Muscle of leg (tissue), 11 donors: Measurements from ENCODE around the gene CALN1. TPM values are rescaled to one million over a fixed set of nuclear protein-coding genes. Genes with fewer than 3 reads are reported as not detected.
"Not testable (repeated sequence)": the region's sequence is repeated elsewhere in the genome, so short reads cannot be mapped to it uniquely, and the experiment has no call there.

Source experiments
- DNase-seq: peaks from one replicate; pipeline ENCODE4 v3.0.0; 2013
- H3K27ac ChIP-seq: one replicate; pipeline ENCODE4 v1.5.1; 2013; ENCODE audit warnings: mild to moderate bottlenecking, low read length, control low read depth
- H3K27me3 ChIP-seq: one replicate; pipeline ENCODE4 v1.6.1; 2013; ENCODE audit warnings: low read length; ENCODE audit not compliant: control insufficient read depth, insufficient read depth
- H3K36me3 ChIP-seq: one replicate; pipeline ENCODE4 v1.6.1; 2013; ENCODE audit warnings: low read length; ENCODE audit not compliant: control insufficient read depth, insufficient read depth
- H3K4me1 ChIP-seq: one replicate; pipeline ENCODE4 v1.6.1; 2013; ENCODE audit warnings: low read length; ENCODE audit not compliant: control insufficient read depth, insufficient read depth
- H3K4me3 ChIP-seq: one replicate; pipeline ENCODE4 v1.5.1; 2013; ENCODE audit warnings: low read length, control low read depth
- H3K9me3 ChIP-seq: replicated peaks from 2 replicates; pipeline ENCODE4 v1.6.1; 2013; ENCODE audit warnings: low read depth, low read length; ENCODE audit not compliant: control insufficient read depth
- WGBS: methylation state at CpG from one replicate; pipeline ENCODE4 v1.1.5; 2013; ENCODE audit warnings: missing lambda C conversion rate; ENCODE audit not compliant: insufficient coverage; 5-methylcytosine and 5-hydroxymethylcytosine counted together
- polyA plus RNA-seq, 8 donors: library from polyadenylated mRNA; unstranded; fragments of 120-200 nt; gene quantifications; one replicate each; pipeline versions ENCODE4 v1.2.1 to v1.2.3, GENCODE V29; 2013; ENCODE audit warnings: inconsistent platforms in 1 of 8, low replicate concordance in 1 of 8; ENCODE audit not compliant: insufficient read length in 8 of 8, insufficient read depth in 1 of 8
- total RNA-seq: library from RNA; stranded (reverse); fragments of 120-200 nt; gene quantifications from one replicate; pipeline ENCODE4 v1.2.4, GENCODE V29; 2013

Gene CALN1
- total and polyA plus RNA-seq, 9 donors, result 0.65 to 2.3 (median 1.0) TPM

- WGBS, result 89% methylated on average over 4 of the region's 5 CpGs
- Histone ChIP-seq H3K4me3 (no peak overlapping the region), H3K27me3 (no peaks in the 10 kb centered on the region), H3K9me3 (no peaks in the 10 kb centered on the region), H3K27ac (no peak overlapping the region), H3K36me3 (no peaks in the 10 kb centered on the region), H3K4me1 (no peaks in the 10 kb centered on the region)
- no peak for DNase-seq
These were observed 198.4 kb downstream of the CALN1 start for GRCh38 chr7:72213769-72214168.

GRCh38 chr7:72213081-72213480 lies 199.1 kb downstream of the CALN1 start:
- Histone ChIP-seq H3K4me1 (no peaks in the 10 kb centered on the region), H3K4me3 (no peak overlapping the region), H3K27ac (no peak overlapping the region), H3K9me3 (no peaks in the 10 kb centered on the region), H3K27me3 (no peaks in the 10 kb centered on the region), H3K36me3 (no peaks in the 10 kb centered on the region)
- 79% methylated on average over 4 of the region's 7 CpGs for WGBS
- no peak for DNase-seq

- DNase-seq, result no peak
- Histone ChIP-seq H3K9me3 (no peaks in the 10 kb centered on the region), H3K27ac (no peak overlapping the region), H3K36me3 (no peaks in the 10 kb centered on the region), H3K4me3 (no peak overlapping the region), H3K4me1 (no peaks in the 10 kb centered on the region), H3K27me3 (peaks cover 2% of the 10 kb centered on the region)
- 97% methylated on average over 3 of the region's 3 CpGs for WGBS
These were observed 201.0 kb downstream of the CALN1 start for GRCh38 chr7:72211175-72211574.

GRCh38 chr7:72209006-72209405 lies 203.1 kb downstream of the CALN1 start:
- not testable (repeated sequence) for DNase-seq, H3K27ac ChIP-seq, H3K36me3 ChIP-seq, H3K4me1 ChIP-seq, H3K27me3 ChIP-seq, H3K9me3 ChIP-seq, H3K4me3 ChIP-seq

GRCh38 chr7:72196176-72196575 lies 216.0 kb downstream of the CALN1 start:
- DNase-seq, result no peak
- no peak overlapping the region for H3K4me3 ChIP-seq
- H3K9me3 ChIP-seq, result no peaks in the 10 kb centered on the region

GRCh38 chr7:72190919-72191318 lies 221.2 kb downstream of the CALN1 start:
- no peak overlapping the region for H3K27ac ChIP-seq
- DNase-seq, result no peak
- WGBS, result 86% methylated on average over 10 of the region's 10 CpGs
- no peaks in the 10 kb centered on the region for H3K36me3 ChIP-seq
- no peak overlapping the region for H3K4me3 ChIP-seq
- no peaks in the 10 kb centered on the region for H3K9me3 ChIP-seq
- H3K27me3 ChIP-seq, result peaks cover 2% of the 10 kb centered on the region
- H3K4me1 ChIP-seq, result no peaks in the 10 kb centered on the region

More at GRCh38 chr7:72196176-72196575, 216.0 kb downstream of the CALN1 start:
- no peak overlapping the region for H3K27ac ChIP-seq
- no peaks in the 10 kb centered on the region for H3K4me1 ChIP-seq
- WGBS, result 89% methylated on average over 9 of the region's 9 CpGs
- peaks cover 2% of the 10 kb centered on the region for H3K27me3 ChIP-seq
- no peaks in the 10 kb centered on the region for H3K36me3 ChIP-seq

GRCh38 chr7:72190146-72190545 lies 222.0 kb downstream of the CALN1 start:
- Histone ChIP-seq H3K9me3 (no peaks in the 10 kb centered on the region), H3K4me1 (no peaks in the 10 kb centered on the region), H3K27ac (no peak overlapping the region), H3K4me3 (no peak overlapping the region), H3K27me3 (no peaks in the 10 kb centered on the region), H3K36me3 (no peaks in the 10 kb centered on the region)
- DNase-seq, result no peak
- WGBS, result 72% methylated on average over 6 of the region's 8 CpGs

GRCh38 chr7:72187179-72187578 lies 225.0 kb downstream of the CALN1 start:
- Histone ChIP-seq H3K27me3 (no peaks in the 10 kb centered on the region), H3K9me3 (no peaks in the 10 kb centered on the region), H3K4me3 (no peak overlapping the region), H3K36me3 (no peaks in the 10 kb centered on the region), H3K27ac (no peak overlapping the region), H3K4me1 (no peaks in the 10 kb centered on the region)
- no peak for DNase-seq
- WGBS, result 63% methylated on average over 1 of the region's 4 CpGs

- Histone ChIP-seq H3K27me3 (no peaks in the 10 kb centered on the region), H3K27ac (no peak overlapping the region), H3K9me3 (no peaks in the 10 kb centered on the region), H3K4me3 (no peak overlapping the region), H3K36me3 (no peaks in the 10 kb centered on the region), H3K4me1 (no peaks in the 10 kb centered on the region)
- no peak for DNase-seq
- 80% methylated on average over 6 of the region's 9 CpGs for WGBS
These were observed 228.3 kb downstream of the CALN1 start for GRCh38 chr7:72183835-72184234.

GRCh38 chr7:72182036-72182435 lies 230.1 kb downstream of the CALN1 start:
- Histone ChIP-seq H3K36me3 (no peaks in the 10 kb centered on the region), H3K4me1 (no peaks in the 10 kb centered on the region), H3K9me3 (no peaks in the 10 kb centered on the region), H3K27me3 (no peaks in the 10 kb centered on the region), H3K27ac (no peak overlapping the region), H3K4me3 (no peak overlapping the region)
- no peak for DNase-seq
- WGBS, result 89% methylated on average over 4 of the region's 4 CpGs

- H3K9me3 ChIP-seq, result no peaks in the 10 kb centered on the region
- H3K36me3 ChIP-seq, result no peaks in the 10 kb centered on the region
- WGBS, result 85% methylated on average over 3 of the region's 5 CpGs
- H3K4me1 ChIP-seq, result no peaks in the 10 kb centered on the region
- DNase-seq, result no peak
- H3K27ac ChIP-seq, result no peak overlapping the region
- no peak overlapping the region for H3K4me3 ChIP-seq
- no peaks in the 10 kb centered on the region for H3K27me3 ChIP-seq
These were observed 235.3 kb downstream of the CALN1 start for GRCh38 chr7:72176875-72177274.
